GM19099 (cell line): Measurements from ENCODE around the gene ACP4.
"Not testable (repeated sequence)": the region's sequence is repeated elsewhere in the genome, so short reads cannot be mapped to it uniquely, and the experiment has no call there.

Source experiments
- POLR2A ChIP-seq: IDR thresholded peaks from 3 replicates; pipeline ENCODE4 v1.6.1; 2011; ENCODE audit warnings: low read depth; ENCODE audit not compliant: insufficient read length; ENCODE audit errors: extremely low read depth

Gene ACP4, protein sequence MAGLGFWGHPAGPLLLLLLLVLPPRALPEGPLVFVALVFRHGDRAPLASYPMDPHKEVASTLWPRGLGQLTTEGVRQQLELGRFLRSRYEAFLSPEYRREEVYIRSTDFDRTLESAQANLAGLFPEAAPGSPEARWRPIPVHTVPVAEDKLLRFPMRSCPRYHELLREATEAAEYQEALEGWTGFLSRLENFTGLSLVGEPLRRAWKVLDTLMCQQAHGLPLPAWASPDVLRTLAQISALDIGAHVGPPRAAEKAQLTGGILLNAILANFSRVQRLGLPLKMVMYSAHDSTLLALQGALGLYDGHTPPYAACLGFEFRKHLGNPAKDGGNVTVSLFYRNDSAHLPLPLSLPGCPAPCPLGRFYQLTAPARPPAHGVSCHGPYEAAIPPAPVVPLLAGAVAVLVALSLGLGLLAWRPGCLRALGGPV

GRCh38 chr19:50790396-50790795, at the start of gene ACP4:
ACP4 (plus strand) TSS chr19:50790415; CDS start chr19:50790415, 0 bp downstream.
- TF ChIP-seq POLR2A: no peak

GRCh38 chr19:50741179-50741933, 48.9 kb upstream of the ACP4 start:
- no peak for TF ChIP-seq POLR2A

DNA sequence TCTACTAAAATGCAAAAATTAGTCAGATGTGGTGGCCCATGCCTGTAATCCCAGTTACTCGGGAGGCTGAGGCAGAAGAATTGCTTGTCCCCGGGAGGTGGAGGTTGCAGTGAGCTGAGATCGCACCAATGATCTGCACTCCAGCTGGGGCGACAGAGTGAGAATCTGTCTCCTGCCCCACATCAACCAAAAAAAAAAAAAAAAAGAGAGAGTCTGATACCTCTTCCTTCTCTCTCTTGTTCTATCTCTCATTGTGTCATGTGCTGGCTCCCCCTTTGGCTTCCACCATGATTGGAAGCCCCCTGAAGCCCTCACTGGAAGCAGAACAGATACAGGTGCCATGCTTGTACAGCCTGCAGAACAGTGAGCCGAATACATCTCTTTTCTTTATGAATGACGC, 46.7 kb upstream of the ACP4 start:
- TF ChIP-seq POLR2A: no peak

DNA sequence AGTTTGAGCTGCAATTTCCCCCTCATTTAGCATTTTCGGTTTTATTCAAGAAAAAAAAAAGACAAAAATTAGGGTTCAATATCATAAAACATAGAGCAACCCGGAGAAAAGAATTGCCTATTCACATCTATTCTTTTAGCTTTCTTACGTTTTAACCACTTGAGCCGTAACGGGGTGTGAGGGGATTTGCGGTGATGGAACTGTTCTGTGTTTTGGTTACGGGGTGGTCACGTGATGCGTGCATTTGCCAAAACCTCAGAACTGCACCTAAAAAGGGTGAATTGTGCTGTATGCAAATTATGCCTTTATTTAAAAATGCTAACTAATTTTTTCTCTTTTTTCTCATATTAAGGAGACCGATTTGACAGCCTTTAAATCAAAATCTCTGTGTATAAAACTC, 45.0 kb upstream of the ACP4 start:
- TF ChIP-seq POLR2A: no peak

GRCh38 chr19:50749490-50749889, 40.7 kb upstream of the ACP4 start:
- no peak for TF ChIP-seq POLR2A

DNA sequence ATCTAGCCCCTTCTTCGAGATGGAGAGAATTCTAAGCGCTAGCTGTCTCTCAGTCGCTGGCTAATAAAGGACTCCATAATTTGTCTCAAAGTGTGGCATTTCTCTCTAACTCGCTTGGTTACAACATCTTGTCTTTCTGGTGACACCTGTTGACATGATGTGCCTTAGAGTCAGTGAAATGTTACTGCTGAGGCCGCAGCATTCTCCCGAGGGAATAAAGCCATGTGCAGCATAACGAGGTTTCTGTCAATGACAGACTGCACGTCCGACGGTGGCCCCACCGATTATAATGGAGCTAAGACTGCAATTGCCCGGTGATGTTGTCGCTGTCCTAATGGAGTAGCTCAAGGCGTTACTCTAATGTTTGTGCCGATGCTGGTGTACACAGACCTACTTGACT, 40.2 kb upstream of the ACP4 start:
- no peak for TF ChIP-seq POLR2A

DNA sequence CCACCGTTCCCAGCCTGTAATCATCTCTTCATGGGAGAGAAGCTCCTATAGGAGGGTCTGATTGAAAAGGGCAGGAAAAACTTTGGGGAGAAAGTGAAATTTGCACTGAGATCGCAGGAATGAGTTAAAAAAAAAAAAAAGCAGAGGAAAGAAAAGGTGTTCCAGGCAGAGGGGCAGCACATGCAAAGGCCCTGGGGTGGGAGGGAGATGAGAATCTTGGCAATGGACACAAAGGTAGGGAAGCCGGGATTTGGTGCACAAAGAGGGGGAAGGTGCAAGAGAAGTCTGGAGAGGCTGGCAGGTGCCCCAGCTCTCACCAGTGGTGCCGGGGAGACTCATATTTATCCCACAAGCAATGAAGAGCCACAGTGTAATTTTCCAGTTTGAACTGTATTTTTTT, 36.3 kb upstream of the ACP4 start:
- no peak for TF ChIP-seq POLR2A

- no peak for TF ChIP-seq POLR2A
These were observed 30.3 kb upstream of the ACP4 start for GRCh38 chr19:50759886-50760285.

DNA sequence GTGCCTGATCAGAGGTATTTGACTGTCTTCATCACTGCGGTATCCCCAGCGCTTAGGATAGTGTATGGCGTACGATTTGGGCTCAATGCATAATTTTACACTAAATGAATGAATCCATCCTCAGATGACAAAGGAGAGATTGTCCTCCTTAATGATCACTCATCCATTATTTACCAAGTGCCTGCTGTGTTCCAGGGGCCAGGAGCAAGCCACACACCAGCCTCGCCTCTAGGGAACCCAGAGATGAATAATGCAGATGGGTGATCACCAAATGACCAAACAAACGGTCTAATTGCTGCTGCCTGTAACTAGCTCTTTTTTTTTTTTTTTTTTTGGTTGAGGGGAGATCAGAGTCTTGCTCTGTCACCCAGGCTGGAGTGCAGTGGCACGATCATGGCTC, 25.8 kb upstream of the ACP4 start:
- no peak for TF ChIP-seq POLR2A

DNA sequence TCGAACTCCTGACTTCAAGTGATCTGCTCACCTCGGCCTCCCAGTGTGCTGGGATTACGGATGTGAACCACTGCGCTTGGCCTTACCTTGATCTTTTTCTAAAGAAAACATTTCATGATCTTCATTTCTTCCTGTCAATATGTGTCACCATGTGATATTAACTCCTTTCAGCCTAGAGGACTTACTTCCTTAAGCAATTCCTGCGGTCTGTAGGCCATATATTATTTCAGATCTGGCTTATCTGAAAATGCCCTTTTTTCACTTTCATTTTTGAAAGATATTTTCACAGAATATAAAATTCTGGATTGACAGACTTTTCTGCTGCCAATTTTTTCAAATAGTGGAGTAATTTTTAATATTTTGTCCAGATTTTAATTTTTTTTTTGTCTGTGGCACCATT, 21.9 kb upstream of the ACP4 start:
- no peak for TF ChIP-seq POLR2A

GRCh38 chr19:50770164-50770563, 20.1 kb upstream of the ACP4 start, which contains the start of gene GPR32:
GPR32 (plus strand) TSS chr19:50770464; CDS start chr19:50770601, 137 bp downstream.
- not testable (repeated sequence) for TF ChIP-seq POLR2A

GRCh38 chr19:50770888-50771287, 19.3 kb upstream of the ACP4 start:
- TF ChIP-seq POLR2A: no peak

DNA sequence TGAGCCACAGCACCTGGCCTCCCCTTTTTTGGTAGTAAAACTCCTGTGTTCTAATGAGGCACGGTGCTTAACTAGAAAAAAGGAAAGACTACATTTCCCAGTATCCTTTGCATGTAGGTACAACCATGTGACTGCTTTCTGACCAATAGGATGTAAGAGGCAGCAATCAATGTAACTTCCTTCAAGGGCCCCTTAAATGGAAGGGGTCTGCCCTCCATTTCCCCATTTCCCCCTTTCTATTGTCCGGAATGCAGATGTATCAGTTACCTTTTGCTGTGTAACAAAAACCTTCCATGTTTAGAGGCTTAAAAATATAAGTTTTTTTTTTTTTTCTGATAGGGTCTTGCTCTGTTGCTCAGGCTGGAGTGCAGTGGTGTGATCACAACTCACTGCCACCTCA, 17.7 kb upstream of the ACP4 start:
- no peak for TF ChIP-seq POLR2A

DNA sequence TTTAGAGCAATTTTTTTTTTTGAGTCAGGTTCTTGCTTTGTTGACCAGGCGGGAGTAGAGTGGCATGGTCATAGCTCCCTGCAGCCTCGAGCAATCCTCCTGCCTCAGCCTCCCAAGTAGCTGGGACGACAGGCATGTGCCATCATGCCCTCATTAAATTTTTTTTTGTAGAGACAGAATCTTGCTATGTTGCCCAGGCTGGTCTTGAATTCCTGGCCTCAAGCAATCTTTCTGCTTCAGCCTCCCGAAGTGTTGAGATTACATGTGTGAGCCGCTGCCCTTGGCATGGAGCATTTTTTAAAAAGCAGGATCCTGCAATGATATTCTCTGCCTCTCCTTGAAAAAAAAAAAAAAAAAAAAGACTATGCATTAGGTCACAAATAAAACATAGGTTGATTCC, 14.1 kb upstream of the ACP4 start:
- TF ChIP-seq POLR2A: no peak

- TF ChIP-seq POLR2A: no peak
These were observed 13.0 kb upstream of the ACP4 start for GRCh38 chr19:50777261-50777660.

- no peak for TF ChIP-seq POLR2A
These were observed 12.3 kb upstream of the ACP4 start for GRCh38 chr19:50777830-50778303.

DNA sequence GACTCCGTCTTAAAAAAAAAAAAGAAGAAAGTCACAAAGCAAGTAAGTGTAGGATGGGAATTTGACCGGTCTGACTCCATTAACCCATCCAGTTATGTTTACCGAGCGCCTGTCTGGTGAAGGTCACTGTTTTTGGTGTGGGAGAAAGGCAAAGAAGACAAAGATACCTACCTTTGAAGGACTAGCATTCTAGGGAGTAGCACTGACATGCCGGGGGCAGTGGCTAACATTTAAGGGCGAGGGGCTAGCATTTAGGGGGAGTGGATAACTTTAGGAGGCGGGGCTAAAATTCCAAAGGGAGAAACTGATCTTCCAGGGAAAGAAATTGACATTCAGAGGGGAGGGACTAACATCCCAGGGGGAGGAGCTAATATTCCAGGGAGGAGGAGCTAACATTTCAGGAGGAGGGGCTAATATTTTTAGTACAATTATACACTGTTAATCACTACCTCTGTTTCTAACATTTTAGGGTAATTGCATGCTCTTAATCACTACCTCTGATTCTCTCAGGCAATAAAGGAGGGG, 11.2 kb upstream of the ACP4 start:
- no peak for TF ChIP-seq POLR2A
